Astrocyte of the cerebellum (primary cell): ENCODE results near the gene PEX5L.

Source experiments
- DNase-seq: peaks from one replicate; pipeline ENCODE4 v3.0.0-alpha.2; 2011; ENCODE audit warnings: low read depth
- H3K4me3 ChIP-seq: 2 replicates; pipeline ENCODE4 v1.5.1; 2011; ENCODE audit warnings: mild to moderate bottlenecking, low read depth, low read length, moderate library complexity
- CTCF ChIP-seq: IDR thresholded peaks from 2 replicates; pipeline ENCODE4 v1.5.1; 2012; ENCODE audit warnings: low read length, low read depth, moderate library complexity, mild to moderate bottlenecking; ENCODE audit errors: missing control alignments
- in situ Hi-C: cut with HindIII; loops from 2 replicates; pipeline ENCODE4 v1.10.0; 2017; ENCODE audit warnings: low sequenced_read_pairs

The PEX5L gene

GRCh38 chr3:180049391-180049790 is 12.7 kb upstream of the PEX5L start:
- H3K4me3 ChIP-seq, result no peak overlapping the region
- in situ Hi-C loops, result no loop called here
- TF ChIP-seq CTCF, result no peak
- DNase-seq, result no peak

GRCh38 chr3:180048840-180049239 is 12.1 kb upstream of the PEX5L start:
- in situ Hi-C loops, result no loop called here
- no peak for TF ChIP-seq CTCF
- peak; percentile 65 for DNase-seq
- no peak overlapping the region for H3K4me3 ChIP-seq

- no peak for DNase-seq
- TF ChIP-seq CTCF, result no peak
- in situ Hi-C loops, result no loop called here
- H3K4me3 ChIP-seq, result no peak overlapping the region
These were observed 11.4 kb upstream of the PEX5L start for GRCh38 chr3:180048103-180048502.

GRCh38 chr3:180040966-180041365 is 4.2 kb upstream of the PEX5L start:
- TF ChIP-seq CTCF, result no peak
- in situ Hi-C loops, result no loop called here
- DNase-seq, result no peak
- no peak overlapping the region for H3K4me3 ChIP-seq

- peak overlapping the region; percentile 43 for H3K4me3 ChIP-seq
- no peak for TF ChIP-seq CTCF
- in situ Hi-C loops, result no loop called here
- DNase-seq, result no peak
These were observed 556 bp downstream of the PEX5L start for GRCh38 chr3:180036092-180036670.

GRCh38 chr3:180026997-180027396 is 9.7 kb downstream of the PEX5L start:
- H3K4me3 ChIP-seq, result no peak overlapping the region
- TF ChIP-seq CTCF, result no peak
- no peak for DNase-seq
- in situ Hi-C loops, result no loop called here
